GM23338 (cell line): Measurements from ENCODE around the gene WNT4.

Experiments
- EZH2 ChIP-seq: fragments of 200-600 bp; sonication (generic); IDR thresholded peaks from one replicate; pipeline ENCODE4 v1.8.0; 2017; ENCODE audit warnings: antibody characterized with exemption, mild to moderate bottlenecking, low read depth; ENCODE audit not compliant: unreplicated experiment
- POLR2AphosphoS5 ChIP-seq: IDR thresholded peaks from 2 replicates; pipeline ENCODE4 v1.6.1; 2016; ENCODE audit warnings: antibody characterized with exemption, low read depth
- REST ChIP-seq: IDR thresholded peaks from one replicate; pipeline ENCODE4 v1.6.1; 2018; ENCODE audit warnings: antibody characterized with exemption; ENCODE audit not compliant: unreplicated experiment
- TF ChIP-seq, protein P1 (sequence below), 2 experiments: fragments of 200-600 bp in 1 of 2; sonication (generic) in 1 of 2; conservative IDR thresholded peaks; 2 replicates each; pipeline versions ENCODE4 v1.5.1 to v1.6.1; 2016 to 2017; ENCODE audit warnings: antibody characterized with exemption in 2 of 2, low read depth in 2 of 2, mild to moderate bottlenecking in 2 of 2, moderate library complexity in 1 of 2

DNA sequence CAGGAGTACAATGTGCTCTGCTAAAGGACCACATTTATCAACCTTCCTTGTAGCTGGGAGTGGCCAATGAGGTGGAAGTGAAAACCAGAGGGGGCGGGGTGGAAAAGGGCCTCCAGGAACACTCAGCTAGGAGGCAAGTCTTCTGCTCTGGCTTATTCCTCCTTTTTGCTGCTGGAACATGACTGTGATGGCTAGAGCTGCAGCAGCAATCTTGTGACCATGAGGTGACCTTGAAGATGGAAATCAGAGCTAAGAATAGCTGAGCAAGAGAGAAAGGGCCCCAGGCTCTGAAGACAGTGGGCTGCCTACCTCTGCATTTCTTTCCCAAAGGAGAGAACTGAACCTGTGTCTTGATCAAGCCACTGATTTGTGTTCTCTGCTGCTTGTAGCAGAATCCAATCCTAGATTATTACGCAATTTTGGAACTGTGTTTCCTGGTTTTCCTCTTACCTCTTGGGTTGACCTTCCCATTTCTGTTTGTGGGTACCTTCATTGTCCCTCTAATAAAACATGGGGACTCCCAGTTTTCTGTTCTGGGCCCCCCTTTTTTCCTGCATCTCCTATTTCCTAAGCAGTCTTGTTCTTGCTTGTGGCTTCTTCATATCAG lies 36.4 kb upstream of the WNT4 start:
- TF ChIP-seq EZH2 = no peak
- TF ChIP-seq, protein P1, sequence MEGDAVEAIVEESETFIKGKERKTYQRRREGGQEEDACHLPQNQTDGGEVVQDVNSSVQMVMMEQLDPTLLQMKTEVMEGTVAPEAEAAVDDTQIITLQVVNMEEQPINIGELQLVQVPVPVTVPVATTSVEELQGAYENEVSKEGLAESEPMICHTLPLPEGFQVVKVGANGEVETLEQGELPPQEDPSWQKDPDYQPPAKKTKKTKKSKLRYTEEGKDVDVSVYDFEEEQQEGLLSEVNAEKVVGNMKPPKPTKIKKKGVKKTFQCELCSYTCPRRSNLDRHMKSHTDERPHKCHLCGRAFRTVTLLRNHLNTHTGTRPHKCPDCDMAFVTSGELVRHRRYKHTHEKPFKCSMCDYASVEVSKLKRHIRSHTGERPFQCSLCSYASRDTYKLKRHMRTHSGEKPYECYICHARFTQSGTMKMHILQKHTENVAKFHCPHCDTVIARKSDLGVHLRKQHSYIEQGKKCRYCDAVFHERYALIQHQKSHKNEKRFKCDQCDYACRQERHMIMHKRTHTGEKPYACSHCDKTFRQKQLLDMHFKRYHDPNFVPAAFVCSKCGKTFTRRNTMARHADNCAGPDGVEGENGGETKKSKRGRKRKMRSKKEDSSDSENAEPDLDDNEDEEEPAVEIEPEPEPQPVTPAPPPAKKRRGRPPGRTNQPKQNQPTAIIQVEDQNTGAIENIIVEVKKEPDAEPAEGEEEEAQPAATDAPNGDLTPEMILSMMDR (conservative IDR thresholded peaks at IDR 0.05; ENCODE audit: low read depth in 2 of 2) = no peak
- TF ChIP-seq POLR2AphosphoS5 = no peak
- TF ChIP-seq REST = no peak
